IMR-90 (cell line): ENCODE measurements around the gene CRYBB1. TPM values are rescaled to one million over a fixed set of nuclear protein-coding genes. Genes with fewer than 3 reads are reported as not detected.

Experiments
- ATAC-seq: fragments of 200-7000 bp; cut with Tn5 transposase; 2 replicates; pipeline ENCODE4 v1.9.1; 2020; ENCODE audit warnings: low read depth, mild to moderate bottlenecking, moderate library complexity
- BruUV-seq: library from RNA; stranded (reverse); fragments of 400-500 nt; replicated peaks from 2 replicates; lab custom pipeline; 2021; lab: Mats Ljungman, UMichigan
- CTCF ChIA-PET: fragments of 300-600 bp; formaldehyde crosslinking; extraction: SDS; loops from one replicate; lab custom pipeline; 2021; ENCODE audit warnings: antibody characterized with exemption; lab: Yijun Ruan, JAX
- POLR2A ChIA-PET: fragments of 300-600 bp; sonication (Branson Sonifier 250); formaldehyde crosslinking; loops from one replicate; lab custom pipeline; 2022; ENCODE audit warnings: antibody characterized with exemption; ENCODE audit not compliant: unreplicated experiment; lab: Charles Lee
- DNase-seq: peaks from one replicate; pipeline ENCODE4 v3.0.0; 2013
- H2AFZ ChIP-seq: replicated peaks from 2 replicates; pipeline ENCODE3; 2013; ENCODE audit warnings: low read length, mild to moderate bottlenecking; ENCODE audit not compliant: poor library complexity
- H2AK5ac ChIP-seq: 2 replicates; pipeline ENCODE4 v1.6.1; 2013; ENCODE audit warnings: low read depth, low read length, inconsistent platforms
- H2AK9ac ChIP-seq: replicated peaks from 2 replicates; pipeline ENCODE3; 2013; ENCODE audit warnings: mild to moderate bottlenecking, low read depth, low read length, moderate library complexity; ENCODE audit not compliant: poor library complexity
- H2BK120ac ChIP-seq: 2 replicates; pipeline ENCODE4 v1.6.1; 2013; ENCODE audit warnings: low read depth, low read length, inconsistent platforms
- H2BK15ac ChIP-seq: 3 replicates; pipeline ENCODE4 v1.6.1; 2013; ENCODE audit warnings: low read depth, low read length, inconsistent platforms
- H2BK20ac ChIP-seq: 2 replicates; pipeline ENCODE4 v1.6.1; 2013; ENCODE audit warnings: low read depth, mild to moderate bottlenecking, inconsistent platforms, low read length, moderate library complexity
- H2BK5ac ChIP-seq: 2 replicates; pipeline ENCODE4 v1.6.1; 2013; ENCODE audit warnings: mild to moderate bottlenecking, low read depth, low read length, inconsistent platforms; ENCODE audit not compliant: poor library complexity, severe bottlenecking
- H3K14ac ChIP-seq: replicated peaks from 2 replicates; pipeline ENCODE4 v1.6.1; 2013; ENCODE audit warnings: low read depth, low read length, inconsistent platforms
- H3K18ac ChIP-seq: 2 replicates; pipeline ENCODE4 v1.6.1; 2013; ENCODE audit warnings: low read depth, low read length, control low read depth
- H3K23ac ChIP-seq: 2 replicates; pipeline ENCODE4 v1.6.1; 2013; ENCODE audit warnings: low read depth, low read length, inconsistent platforms
- H3K27ac ChIP-seq: 2 replicates; pipeline ENCODE4 v1.5.1; 2013; ENCODE audit warnings: mild to moderate bottlenecking, control low read depth, low read length; ENCODE audit not compliant: insufficient read depth
- H3K27me3 ChIP-seq: 2 replicates; pipeline ENCODE4 v1.6.1; 2013; ENCODE audit warnings: low read length; ENCODE audit not compliant: control insufficient read depth, insufficient read depth
- H3K36me3 ChIP-seq: 2 replicates; pipeline ENCODE4 v1.6.1; 2013; ENCODE audit warnings: low read length, mixed read lengths; ENCODE audit not compliant: control insufficient read depth, insufficient read depth
- H3K4ac ChIP-seq: 2 replicates; pipeline ENCODE4 v1.6.1; 2013; ENCODE audit warnings: low read depth, low read length, inconsistent platforms
- H3K4me1 ChIP-seq: 2 replicates; pipeline ENCODE4 v1.6.1; 2013; ENCODE audit warnings: low read length, mixed read lengths; ENCODE audit not compliant: control insufficient read depth, insufficient read depth
- H3K4me2 ChIP-seq: 2 replicates; pipeline ENCODE4 v1.6.1; 2013; ENCODE audit warnings: low read depth, mild to moderate bottlenecking, control low read depth, low read length, moderate library complexity
- H3K4me3 ChIP-seq: 2 replicates; pipeline ENCODE4 v1.5.1; 2013; ENCODE audit warnings: low read depth, mild to moderate bottlenecking, control low read depth, low read length, moderate library complexity; ENCODE audit not compliant: insufficient read depth
- H3K56ac ChIP-seq: 2 replicates; pipeline ENCODE4 v1.6.1; 2013; ENCODE audit warnings: low read length, inconsistent platforms; ENCODE audit not compliant: insufficient read depth; ENCODE audit errors: extremely low read depth
- H3K79me1 ChIP-seq, 2 experiments: 2 replicates each; pipeline ENCODE4 v1.6.1; 2013; ENCODE audit warnings: low read length in 2 of 2, inconsistent platforms in 1 of 2, low read depth in 1 of 2
- H3K9ac ChIP-seq: 2 replicates; pipeline ENCODE4 v1.6.1; 2013; ENCODE audit warnings: low read depth, low read length, control low read depth
- H3K9me1 ChIP-seq: 2 replicates; pipeline ENCODE4 v1.6.1; 2013; ENCODE audit warnings: low read length, inconsistent platforms; ENCODE audit not compliant: insufficient read depth
- H3K9me3 ChIP-seq: 2 replicates; pipeline ENCODE4 v1.6.1; 2013; ENCODE audit warnings: low read length; ENCODE audit not compliant: control insufficient read depth, insufficient read depth
- H4K20me1 ChIP-seq: 2 replicates; pipeline ENCODE4 v1.6.1; 2013; ENCODE audit warnings: low read length, inconsistent platforms; ENCODE audit not compliant: insufficient read depth
- H4K5ac ChIP-seq: 2 replicates; pipeline ENCODE4 v1.6.1; 2013; ENCODE audit warnings: mild to moderate bottlenecking, low read depth, low read length, control low read depth
- H4K8ac ChIP-seq, 2 experiments: 2 replicates each; pipeline ENCODE4 v1.6.1; 2013; ENCODE audit warnings: low read depth in 2 of 2, low read length in 2 of 2, control low read depth in 1 of 2, inconsistent platforms in 1 of 2
- H4K91ac ChIP-seq: 2 replicates; pipeline ENCODE4 v1.6.1; 2013; ENCODE audit warnings: low read depth, low read length, inconsistent platforms; ENCODE audit not compliant: insufficient read depth
- BHLHE40 ChIP-seq: fragments of 150-350 bp; IDR thresholded peaks from 2 replicates; pipeline ENCODE4 v1.6.1; 2016; ENCODE audit warnings: mild to moderate bottlenecking, low read depth, low read length
- CEBPB ChIP-seq: IDR thresholded peaks from 2 replicates; pipeline ENCODE4 v1.6.1; 2012; ENCODE audit warnings: low read depth, low read length, improper control_type of control experiment
- CHD1 ChIP-seq: IDR thresholded peaks from 2 replicates; pipeline ENCODE4 v1.6.1; 2012; ENCODE audit warnings: low read depth, low read length, improper control_type of control experiment
- MAFK ChIP-seq: IDR thresholded peaks from 2 replicates; pipeline ENCODE4 v1.6.1; 2012; ENCODE audit warnings: low read depth, low read length, improper control_type of control experiment
- MAZ ChIP-seq: IDR thresholded peaks from 2 replicates; pipeline ENCODE4 v1.6.1; 2012; ENCODE audit warnings: low read depth, mild to moderate bottlenecking, low read length, improper control_type of control experiment, moderate library complexity, borderline replicate concordance
- MXI1 ChIP-seq: IDR thresholded peaks from 2 replicates; pipeline ENCODE4 v1.6.1; 2012; ENCODE audit warnings: low read depth, mild to moderate bottlenecking, low read length, moderate library complexity, borderline replicate concordance
- POLR2A ChIP-seq: IDR thresholded peaks from 2 replicates; pipeline ENCODE4 v1.6.1; 2012; ENCODE audit warnings: mild to moderate bottlenecking, low read depth, low read length
- RAD21 ChIP-seq: IDR thresholded peaks from 2 replicates; pipeline ENCODE4 v1.6.1; 2012; ENCODE audit warnings: low read length, improper control_type of control experiment
- RCOR1 ChIP-seq: IDR thresholded peaks from 2 replicates; pipeline ENCODE4 v1.6.1; 2012; ENCODE audit warnings: mild to moderate bottlenecking, low read length, improper control_type of control experiment; ENCODE audit not compliant: insufficient replicate concordance
- RFX5 ChIP-seq: IDR thresholded peaks from 2 replicates; pipeline ENCODE4 v1.8.0; 2012; ENCODE audit warnings: low read depth, mild to moderate bottlenecking, low read length, moderate library complexity
- SMC3 ChIP-seq: fragments of 150-350 bp; IDR thresholded peaks from 2 replicates; pipeline ENCODE4 v1.6.1; 2016; ENCODE audit warnings: low read depth, mild to moderate bottlenecking, antibody characterized with exemption, low read length, moderate library complexity
- WGBS, 2 experiments: methylation state at CpG; one replicate each; pipeline versions ENCODE4 v1.1.5 to v1.1.7; 2013; ENCODE audit warnings: missing lambda C conversion rate in 2 of 2; ENCODE audit not compliant: insufficient read length in 1 of 2; ENCODE audit errors: extremely low coverage in 2 of 2; 5-methylcytosine and 5-hydroxymethylcytosine counted together
- dilution Hi-C: fragments of 300-500 bp; cut with HindIII; formaldehyde crosslinking; loops from one replicate; pipeline ENCODE4 v1.14.3; 2018; ENCODE audit warnings: low sequenced_read_pairs; ENCODE audit not compliant: unreplicated experiment
- in situ Hi-C: fragments of 300-500 bp; cut with MboI; formaldehyde crosslinking; loops from 3 replicates; pipeline ENCODE4 v1.14.3; 2019; ENCODE audit warnings: low sequenced_read_pairs, inconsistent platforms, mixed read lengths
- intact Hi-C: fragments of 100-400 bp; cut with micrococcal nuclease; formaldehyde crosslinking; loops from 2 replicates; pipeline ENCODE4 v1.10.0; 2022
- polyA plus RNA-seq, 3 experiments: library from polyadenylated mRNA; depleted of rRNA; stranded (reverse); fragments of >200 nt; gene quantifications; 2 replicates each; pipeline ENCODE4 v1.2.3, GENCODE V29; 2012; ENCODE audit warnings: low replicate concordance in 1 of 3
- total RNA-seq: library from RNA; depleted of rRNA; stranded (reverse); fragments of >200 nt; gene quantifications from 2 replicates; pipeline ENCODE4 v1.2.3, GENCODE V29; 2012
- TF ChIP-seq, protein P1 (sequence below): fragments of 150-350 bp; IDR thresholded peaks from 2 replicates; pipeline ENCODE4 v1.6.1; 2017; ENCODE audit warnings: mild to moderate bottlenecking, antibody characterized with exemption, low read length, low read depth
- TF ChIP-seq, protein P2 (sequence below): fragments of 150-350 bp; IDR thresholded peaks from 2 replicates; pipeline ENCODE4 v1.6.1; 2016; ENCODE audit warnings: low read depth, mild to moderate bottlenecking, low read length, moderate library complexity, borderline replicate concordance

The CRYBB1 gene
- total and polyA plus RNA-seq, 2 of the 4 experiments (the other 2 are of a cell fraction): not detected

DNA sequence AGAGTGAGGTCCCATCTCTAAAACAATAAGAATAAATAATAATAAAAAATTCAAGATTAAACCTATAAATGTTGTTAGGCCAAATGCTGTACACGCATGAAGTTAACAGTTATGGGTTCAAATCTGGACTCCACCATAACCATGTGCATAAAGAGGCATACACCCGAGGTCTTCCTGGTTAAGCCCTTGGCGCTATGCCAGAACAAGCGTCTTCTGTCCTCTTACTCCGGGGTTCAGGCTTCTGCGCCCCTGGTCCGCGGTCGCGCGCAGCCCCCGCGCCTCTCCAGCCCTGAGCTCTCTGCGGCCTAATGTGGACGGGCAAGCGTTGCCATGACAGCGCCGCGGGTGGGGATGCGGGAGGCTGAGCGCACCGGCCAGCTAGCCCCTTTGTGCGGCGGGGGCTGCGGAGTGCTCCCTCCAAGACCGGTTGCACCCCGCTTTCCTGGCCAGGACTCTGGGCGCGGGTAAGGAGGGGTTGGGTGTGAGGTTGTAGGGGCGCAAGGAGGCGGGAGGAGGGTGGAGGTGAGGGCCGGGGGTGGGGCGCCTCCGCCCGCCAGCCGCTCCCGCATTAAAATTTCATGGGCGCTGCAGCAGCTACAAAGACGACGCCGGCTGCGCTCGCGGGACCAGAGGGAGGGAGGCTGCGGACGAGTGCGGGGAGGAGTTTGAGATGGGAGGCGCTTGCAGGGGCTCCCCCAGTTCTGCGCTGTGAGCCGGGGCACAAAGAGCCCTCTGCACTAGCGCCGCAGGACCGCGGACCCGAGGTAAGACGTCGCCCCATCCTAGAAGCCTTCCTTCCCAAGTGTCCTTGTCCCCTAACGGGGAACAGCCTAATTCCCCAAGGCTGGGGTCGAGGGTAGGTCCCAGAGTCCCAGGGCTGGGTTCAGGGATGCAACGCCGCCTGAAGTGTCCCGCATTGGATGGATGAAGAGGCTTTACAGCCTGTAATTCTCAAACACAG lies 39.3 kb upstream of the CRYBB1 start, which contains the start of gene MIAT (continued):
- no peak for TF ChIP-seq RFX5
- TF ChIP-seq POLR2A: no peak
- TF ChIP-seq, protein P1, sequence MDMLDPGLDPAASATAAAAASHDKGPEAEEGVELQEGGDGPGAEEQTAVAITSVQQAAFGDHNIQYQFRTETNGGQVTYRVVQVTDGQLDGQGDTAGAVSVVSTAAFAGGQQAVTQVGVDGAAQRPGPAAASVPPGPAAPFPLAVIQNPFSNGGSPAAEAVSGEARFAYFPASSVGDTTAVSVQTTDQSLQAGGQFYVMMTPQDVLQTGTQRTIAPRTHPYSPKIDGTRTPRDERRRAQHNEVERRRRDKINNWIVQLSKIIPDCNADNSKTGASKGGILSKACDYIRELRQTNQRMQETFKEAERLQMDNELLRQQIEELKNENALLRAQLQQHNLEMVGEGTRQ: no peak

DNA sequence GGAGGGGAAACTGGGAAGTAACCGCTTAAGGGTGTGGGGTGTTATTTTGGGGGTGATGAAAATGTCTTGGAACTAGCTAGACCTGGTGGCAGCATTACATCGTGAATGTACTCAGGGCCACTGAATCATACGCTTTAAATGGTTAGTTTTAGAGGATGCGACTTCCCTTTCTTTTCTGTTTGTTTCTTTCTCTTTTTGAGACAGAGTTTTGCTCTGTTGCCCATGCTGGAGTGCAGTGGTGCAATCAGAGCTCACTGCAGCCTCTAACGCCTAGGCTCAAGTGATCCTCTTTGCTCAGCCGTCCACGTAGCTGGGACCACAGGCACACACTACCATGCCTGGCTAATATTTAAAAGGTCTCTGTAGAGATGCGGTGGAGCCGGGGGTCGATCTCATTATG lies 34.0 kb upstream of the CRYBB1 start:
- no peaks in the 10 kb centered on the region for H3K9me1 ChIP-seq
- H3K4ac ChIP-seq: no peak overlapping the region
- DNase-seq (no peak), ATAC-seq (no peak)
- TF ChIP-seq RFX5 (no peak), CHD1 (no peak), SMC3 (no peak), RAD21 (no peak), POLR2A (no peak), CEBPB (no peak), RCOR1 (no peak), MAFK (no peak), BHLHE40 (no peak), MAZ (no peak), MXI1 (no peak)
- TF ChIP-seq, protein P2, sequence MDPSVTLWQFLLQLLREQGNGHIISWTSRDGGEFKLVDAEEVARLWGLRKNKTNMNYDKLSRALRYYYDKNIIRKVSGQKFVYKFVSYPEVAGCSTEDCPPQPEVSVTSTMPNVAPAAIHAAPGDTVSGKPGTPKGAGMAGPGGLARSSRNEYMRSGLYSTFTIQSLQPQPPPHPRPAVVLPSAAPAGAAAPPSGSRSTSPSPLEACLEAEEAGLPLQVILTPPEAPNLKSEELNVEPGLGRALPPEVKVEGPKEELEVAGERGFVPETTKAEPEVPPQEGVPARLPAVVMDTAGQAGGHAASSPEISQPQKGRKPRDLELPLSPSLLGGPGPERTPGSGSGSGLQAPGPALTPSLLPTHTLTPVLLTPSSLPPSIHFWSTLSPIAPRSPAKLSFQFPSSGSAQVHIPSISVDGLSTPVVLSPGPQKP: no peak
- TF ChIP-seq, protein P1: no peak
- no peaks in the 10 kb centered on the region for H4K20me1 ChIP-seq
- H4K91ac ChIP-seq: no peak overlapping the region
- H3K14ac ChIP-seq: no peak overlapping the region
- CTCF ChIA-PET: no interaction called here
- H2BK15ac ChIP-seq: no peak overlapping the region
- H3K4me1 ChIP-seq: no peaks in the 10 kb centered on the region
- H2AK5ac ChIP-seq: no peak overlapping the region
- no TSS peak for BruUV-seq
- no peak overlapping the region for H3K4me2 ChIP-seq
- peaks cover 2% of the 10 kb centered on the region for H3K9me3 ChIP-seq
- no peak overlapping the region for H3K9ac ChIP-seq
- H2BK5ac ChIP-seq: no peak overlapping the region
- H4K8ac ChIP-seq: no peak overlapping the region
- dilution Hi-C loops (no loop called here), intact Hi-C loops (no loop called here), in situ Hi-C loops (no loop called here)
- no peak overlapping the region for H2BK120ac ChIP-seq
- H3K36me3 ChIP-seq: no peaks in the 10 kb centered on the region
- H3K27ac ChIP-seq: no peak overlapping the region
- H3K27me3 ChIP-seq: peaks cover 65% of the 10 kb centered on the region
- WGBS, 2 experiments: 76% methylated on average over 3 of the region's 10 CpGs; no CpG with 5 or more reads in 1 of the 2 experiments
- H3K18ac ChIP-seq: no peak overlapping the region
- no peak overlapping the region for H2AFZ ChIP-seq
- H3K56ac ChIP-seq: no peak overlapping the region
- no peaks in the 10 kb centered on the region for H3K79me1 ChIP-seq
- H3K4me3 ChIP-seq: no peak overlapping the region
- H2BK20ac ChIP-seq: no peak overlapping the region
- H2AK9ac ChIP-seq: no peak overlapping the region
- no peak overlapping the region for H3K23ac ChIP-seq
- no peak overlapping the region for H4K5ac ChIP-seq
- POLR2A ChIA-PET: no interaction called here
